GM12892 (cell line): ENCODE results near the gene RASGEF1C.

ENCODE experiments used
- POLR2A ChIP-seq: IDR thresholded peaks from 2 replicates; pipeline ENCODE4 v1.6.1; 2011; ENCODE audit warnings: low read depth, low read length, control low read depth
- POLR2AphosphoS5 ChIP-seq: IDR thresholded peaks from 2 replicates; pipeline ENCODE4 v1.6.1; 2011; ENCODE audit warnings: low read depth, low read length, control low read depth
- TAF1 ChIP-seq: IDR thresholded peaks from 2 replicates; pipeline ENCODE4 v1.6.1; 2011; ENCODE audit warnings: low read depth, mild to moderate bottlenecking, control low read depth, low read length, borderline replicate concordance

- no peak for TF ChIP-seq POLR2AphosphoS5
- TF ChIP-seq POLR2A: no peak
- TF ChIP-seq TAF1: no peak
These were observed 154.8 kb downstream of the RASGEF1C start for GRCh38 chr5:180054226-180054625.
